GM21529 (cell line): ENCODE measurements around the gene RFC1.

Experiments used
- ATAC-seq: cut with Tn5 transposase; IDR thresholded peaks from one replicate; pipeline ENCODE4 v1.9.1; 2021; ENCODE audit not compliant: unreplicated experiment

The RFC1 gene

GRCh38 chr4:39255266-39255665 lies 110.9 kb downstream of the RFC1 start:
- ATAC-seq, result no peak

DNA sequence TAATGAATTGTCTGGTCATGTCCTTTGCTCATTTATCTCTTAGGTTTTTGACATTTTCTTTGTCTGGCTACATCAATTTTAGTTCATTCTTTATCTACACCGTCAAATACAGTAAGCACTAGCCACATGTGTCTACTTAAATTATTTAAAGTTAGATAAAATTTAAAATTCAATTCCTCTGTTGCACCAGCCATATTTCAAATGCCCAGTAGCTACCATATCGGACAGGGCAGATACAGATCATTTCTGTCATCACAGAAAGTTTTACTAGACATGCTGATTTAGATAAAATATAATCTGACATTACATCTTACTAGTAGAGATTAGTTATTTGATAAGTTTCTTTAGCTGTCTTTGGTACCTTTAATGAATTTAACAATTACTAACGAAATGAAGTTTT lies 122.7 kb downstream of the RFC1 start:
- no peak for ATAC-seq
